NK-92 (cell line): ENCODE measurements around the gene PAXIP1.

Experiments
- DNase-seq: peaks from one replicate; lab custom pipeline; 2025; ENCODE audit not compliant: unreplicated experiment; lab: John Stamatoyannopoulos, UW

Gene PAXIP1

GRCh38 chr7:154914308-154914995 lies 88.5 kb downstream of the PAXIP1 start:
- no peak for DNase-seq

- DNase-seq = peak; percentile 13
These were observed 89.2 kb downstream of the PAXIP1 start for GRCh38 chr7:154913638-154914307.

GRCh38 chr7:154912871-154913637 lies 89.9 kb downstream of the PAXIP1 start:
- DNase-seq = no peak

- no peak for DNase-seq
These were observed 91.0 kb downstream of the PAXIP1 start for GRCh38 chr7:154911862-154912455.

- DNase-seq = no peak
These were observed 91.5 kb downstream of the PAXIP1 start for GRCh38 chr7:154911411-154911810.

GRCh38 chr7:154910977-154911376 lies 91.9 kb downstream of the PAXIP1 start:
- no peak for DNase-seq

- DNase-seq = no peak
These were observed 92.8 kb downstream of the PAXIP1 start for GRCh38 chr7:154910125-154910524.

GRCh38 chr7:154909241-154910105 lies 93.5 kb downstream of the PAXIP1 start:
- no peak for DNase-seq

GRCh38 chr7:154907651-154908620 lies 95.0 kb downstream of the PAXIP1 start:
- no peak for DNase-seq

- no peak for DNase-seq
These were observed 96.1 kb downstream of the PAXIP1 start for GRCh38 chr7:154906736-154907355.

- DNase-seq = no peak
These were observed 96.7 kb downstream of the PAXIP1 start for GRCh38 chr7:154906201-154906600.

GRCh38 chr7:154905615-154906014 lies 97.3 kb downstream of the PAXIP1 start:
- no peak for DNase-seq

- no peak for DNase-seq
These were observed 97.8 kb downstream of the PAXIP1 start for GRCh38 chr7:154905146-154905545.

GRCh38 chr7:154903083-154903731 lies 99.7 kb downstream of the PAXIP1 start:
- DNase-seq = no peak

- no peak for DNase-seq
These were observed 100.3 kb downstream of the PAXIP1 start for GRCh38 chr7:154902600-154903082.

- no peak for DNase-seq
These were observed 103.1 kb downstream of the PAXIP1 start for GRCh38 chr7:154899862-154900261.

GRCh38 chr7:154898973-154899855 lies 103.7 kb downstream of the PAXIP1 start:
- no peak for DNase-seq
